HepG2 (cell line): Measurements from ENCODE around the gene SH2D1B. TPM values are rescaled to one million over a fixed set of nuclear protein-coding genes. Genes with fewer than 3 reads are reported as not detected.

Experiments used
- ATAC-seq: fragments of 200-7000 bp; cut with Tn5 transposase; 3 replicates; pipeline ENCODE4 v1.9.1; 2020; ENCODE audit warnings: mild to moderate bottlenecking, moderate library complexity
- BruUV-seq: library from RNA; stranded (reverse); fragments of 400-500 nt; replicated peaks from 2 replicates; lab custom pipeline; 2021; lab: Mats Ljungman, UMichigan
- CTCF ChIA-PET: fragments of 300-600 bp; formaldehyde crosslinking; extraction: SDS; loops from one replicate; lab custom pipeline; 2021; ENCODE audit warnings: low total read pairs, inconsistent platforms, low intra/inter-chr PET ratio; lab: Yijun Ruan, JAX
- POLR2A ChIA-PET: fragments of 350-600 bp; sonication (Branson Sonifier 250); formaldehyde crosslinking; loops from one replicate; lab custom pipeline; 2020; ENCODE audit warnings: antibody characterized with exemption, inconsistent platforms; lab: Yijun Ruan, JAX
- DNase-seq: peaks from one replicate; pipeline ENCODE4 v3.0.0-alpha.2; 2015; ENCODE audit warnings: low spot score
- FAIRE-seq: peaks from 3 replicates; lab custom pipeline; 2011; peaks lifted over from hg19 to GRCh38; lab: Jason Lieb, UNC
- H2AFZ ChIP-seq: one replicate; pipeline ENCODE4 v1.6.1; 2011; ENCODE audit warnings: low read length, inconsistent platforms
- H3K27ac ChIP-seq: fragments of 300-600 bp; 3 replicates; pipeline ENCODE4 v1.8.0; 2011; ENCODE audit warnings: mixed run types, mild to moderate bottlenecking, mixed read lengths, low read length, inconsistent platforms; ENCODE audit not compliant: insufficient read depth; ENCODE audit errors: extremely low read length
- H3K27me3 ChIP-seq, 2 experiments: fragments of 200-600 bp in 1 of 2; 2 replicates in 1 of 2; 3 replicates in 1 of 2; pipeline versions ENCODE4 v1.6.0 to v1.8.0; 2011; ENCODE audit warnings: low read length in 2 of 2, mild to moderate bottlenecking in 2 of 2, moderate library complexity in 2 of 2, inconsistent platforms in 1 of 2; ENCODE audit not compliant: insufficient read depth in 2 of 2, control insufficient read depth in 1 of 2
- H3K36me3 ChIP-seq, 2 experiments: fragments of 200-600 bp in 1 of 2; replicated peaks in 1 of 2; 2 replicates in 1 of 2; 3 replicates in 1 of 2; pipeline versions ENCODE4 v1.5.1 to v1.8.0; 2011; ENCODE audit warnings: low read length in 2 of 2, inconsistent platforms in 1 of 2; ENCODE audit not compliant: insufficient read depth in 2 of 2, control insufficient read depth in 1 of 2
- H3K4me1 ChIP-seq: 2 replicates; pipeline ENCODE4 v1.5.1; 2012; ENCODE audit warnings: low read length, inconsistent platforms; ENCODE audit not compliant: insufficient read depth
- H3K4me2 ChIP-seq: 2 replicates; pipeline ENCODE4 v1.6.0; 2011; ENCODE audit warnings: low read depth, low read length, inconsistent platforms
- H3K4me3 ChIP-seq, 3 experiments: fragments of 200-600 bp in 1 of 3; sonication (generic), shearing (Covaris generic) in 1 of 3; replicated peaks in 1 of 3; 2 replicates each; pipeline ENCODE4 v1.5.1; 2011 to 2016; ENCODE audit warnings: low read length in 3 of 3, inconsistent platforms in 2 of 3, low read depth in 2 of 3, mild to moderate bottlenecking in 2 of 3, control low read depth in 1 of 3, mixed read lengths in 1 of 3; ENCODE audit not compliant: insufficient read depth in 1 of 3
- H3K79me2 ChIP-seq: one replicate; pipeline ENCODE4 v1.6.1; 2011; ENCODE audit warnings: low read length, inconsistent platforms; ENCODE audit not compliant: insufficient read depth
- H3K9ac ChIP-seq: 2 replicates; pipeline ENCODE4 v1.6.0; 2011; ENCODE audit warnings: mild to moderate bottlenecking, low read depth, low read length, inconsistent platforms; ENCODE audit not compliant: insufficient read depth
- H3K9me3 ChIP-seq: 2 replicates; pipeline ENCODE4 v1.5.1; 2012; ENCODE audit warnings: mild to moderate bottlenecking, low read length
- H4K20me1 ChIP-seq: 2 replicates; pipeline ENCODE4 v1.6.0; 2011; ENCODE audit warnings: inconsistent platforms, mild to moderate bottlenecking, low read length, moderate library complexity; ENCODE audit not compliant: insufficient read depth
- BORCS8-MEF2B ChIP-seq: sonication (generic); formaldehyde crosslinking; IDR thresholded peaks from 2 replicates; pipeline ENCODE4 v1.8.0; 2022; ENCODE audit warnings: mild to moderate bottlenecking, missing genetic modification reagents
- CEBPB ChIP-seq: IDR thresholded peaks from 2 replicates; pipeline ENCODE4 v1.6.1; 2011; ENCODE audit warnings: low read depth, low read length, improper control_type of control experiment, borderline replicate concordance
- E2F5 ChIP-seq: sonication (generic); formaldehyde crosslinking; conservative IDR thresholded peaks from 2 replicates; pipeline ENCODE4 v1.4.0; 2020; ENCODE audit warnings: missing genetic modification reagents
- ERF ChIP-seq: IDR thresholded peaks from 2 replicates; pipeline ENCODE4 v1.6.1; 2018; ENCODE audit warnings: missing biosample characterization, missing genetic modification reagents
- HOXA5 ChIP-seq: sonication (generic); formaldehyde crosslinking; IDR thresholded peaks from 2 replicates; pipeline ENCODE4 v1.4.0; 2020; ENCODE audit warnings: missing genetic modification reagents
- IRF9 ChIP-seq: sonication (generic); formaldehyde crosslinking; IDR thresholded peaks from 2 replicates; pipeline ENCODE4 v1.8.0; 2022; ENCODE audit warnings: missing genetic modification reagents, mild to moderate bottlenecking, borderline replicate concordance
- NFIB ChIP-seq: sonication (generic); formaldehyde crosslinking; IDR thresholded peaks from 2 replicates; pipeline ENCODE4 v1.9.0; 2021; ENCODE audit warnings: missing genetic modification reagents, mild to moderate bottlenecking, borderline replicate concordance
- SRSF4 ChIP-seq: fragments of 200-400 bp; formaldehyde crosslinking; IDR thresholded peaks from one replicate; pipeline ENCODE4 v1.6.1; 2018; ENCODE audit warnings: mild to moderate bottlenecking, low read depth, low read length, moderate library complexity; ENCODE audit not compliant: poor library complexity, severe bottlenecking
- TCF7L2 ChIP-seq: IDR thresholded peaks from 2 replicates; pipeline ENCODE4 v1.6.1; 2011; ENCODE audit warnings: mild to moderate bottlenecking, low read depth, low read length, moderate library complexity
- ZBTB7B ChIP-seq: sonication (generic); formaldehyde crosslinking; IDR thresholded peaks from 2 replicates; pipeline ENCODE4 v1.4.0; 2020; ENCODE audit warnings: missing genetic modification reagents
- ZNF263 ChIP-seq: sonication (generic); formaldehyde crosslinking; IDR thresholded peaks from 2 replicates; pipeline ENCODE4 v1.4.0; 2020; ENCODE audit warnings: missing genetic modification reagents
- ZNF589 ChIP-seq: sonication (generic); formaldehyde crosslinking; conservative IDR thresholded peaks from 2 replicates; pipeline ENCODE4 v1.8.0; 2022; ENCODE audit warnings: mild to moderate bottlenecking, moderate library complexity, missing genetic modification reagents
- ZNF710 ChIP-seq: sonication (generic); formaldehyde crosslinking; IDR thresholded peaks from 2 replicates; pipeline ENCODE4 v1.5.0; 2020; ENCODE audit warnings: mild to moderate bottlenecking, missing genetic modification reagents, borderline replicate concordance
- WGBS: methylation state at CpG from one replicate; pipeline ENCODE4 v1.1.6; 2017; ENCODE audit warnings: low lambda C conversion rate; 5-methylcytosine and 5-hydroxymethylcytosine counted together
- in situ Hi-C: cut with HindIII; loops from 2 replicates; pipeline ENCODE4 v1.10.0; 2017; ENCODE audit warnings: low pct_unique_long_range_greater_than_20kb; ENCODE audit not compliant: extremely low pct_ligation_motif_present
- intact Hi-C: fragments of 100-400 bp; cut with micrococcal nuclease; formaldehyde crosslinking; loops from one replicate; pipeline ENCODE4 v1.10.0; 2022; ENCODE audit not compliant: unreplicated experiment
- polyA plus RNA-seq, 8 experiments: library from polyadenylated mRNA; depleted of rRNA in 3 of 8; stranded (reverse) in 7 of 8; unstranded in 1 of 8; fragments of >200 nt; fragmentation: Illumina TruSeq in 4 of 8; extraction: Trizol in 4 of 8; gene quantifications; 2 replicates each; pipeline versions ENCODE4 v1.2.1 to v1.2.3, GENCODE V29; 2011 to 2016; ENCODE audit warnings: low read depth in 4 of 8, missing spikeins in 1 of 8, mixed read lengths in 1 of 8; ENCODE audit not compliant: insufficient read depth in 1 of 8
- total RNA-seq, 5 experiments: library from RNA; depleted of rRNA; stranded (reverse); fragments of >200 nt; fragmentation: Illumina TruSeq; extraction: Trizol; gene quantifications; 2 replicates each; pipeline ENCODE4 v1.2.3, GENCODE V29; 2016; ENCODE audit warnings: low read depth in 1 of 5
- TF ChIP-seq, protein P1 (sequence below): sonication (generic); formaldehyde crosslinking; conservative IDR thresholded peaks from 2 replicates; pipeline ENCODE4 v1.8.0; 2022; ENCODE audit warnings: low read depth, missing genetic modification reagents
- TF ChIP-seq, protein P2 (sequence below): sonication (generic); formaldehyde crosslinking; IDR thresholded peaks from 2 replicates; pipeline ENCODE4 v1.8.1; 2022; ENCODE audit warnings: low read depth, mild to moderate bottlenecking, missing genetic modification reagents

The SH2D1B gene
- total and polyA plus RNA-seq, 2 of the 13 experiments (the other 11 are each of a cell fraction or from before 2014, with no cell fraction given) = not detected

DNA sequence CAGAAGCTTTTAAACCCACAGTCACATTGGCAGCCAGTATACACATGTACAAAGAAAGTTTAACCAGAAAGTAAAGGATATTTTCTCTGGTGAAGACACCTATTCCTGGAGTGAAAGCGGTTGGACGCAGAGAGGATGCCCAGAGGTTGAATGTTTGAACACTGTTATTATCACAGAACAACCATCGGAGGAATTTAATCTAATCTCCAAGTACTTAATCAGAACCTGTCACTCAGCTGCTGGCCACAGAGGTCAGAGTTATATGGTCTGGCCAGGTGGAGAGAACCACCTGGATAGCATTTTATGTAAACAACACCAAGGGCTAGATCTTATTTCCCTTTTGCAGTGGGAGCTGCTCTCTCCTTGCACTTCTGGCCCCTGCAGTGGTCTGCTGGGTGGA lies 64.7 kb downstream of the SH2D1B start:
- no peak overlapping the region for H3K4me2 ChIP-seq
- no peaks in the 10 kb centered on the region for H3K79me2 ChIP-seq
- H3K36me3 ChIP-seq = peaks cover 6 to 18% of the 10 kb centered on the region in 2 experiments; a peak in 4 of 5 replicates
- DNase-seq (no peak), ATAC-seq (no peak), FAIRE-seq (no peak)
- no peaks in the 10 kb centered on the region for H3K27me3 ChIP-seq
- H3K27ac ChIP-seq = no peak overlapping the region
- intact Hi-C loops = no loop called here
- H2AFZ ChIP-seq = no peak overlapping the region
- no peak overlapping the region for H3K9ac ChIP-seq
- H3K4me3 ChIP-seq = no peak overlapping the region
- in situ Hi-C loops = no loop called here
- H4K20me1 ChIP-seq = no peaks in the 10 kb centered on the region
- H3K4me1 ChIP-seq = no peaks in the 10 kb centered on the region
- ChIA-PET POLR2A (no interaction called here), CTCF (no interaction called here)
- 65% methylated on average over 3 of the region's 3 CpGs for WGBS
- no peaks in the 10 kb centered on the region for H3K9me3 ChIP-seq
- no TSS peak for BruUV-seq
- TF ChIP-seq BORCS8-MEF2B (no peak), E2F5 (CRISPR knock-in tag) (no peak), CEBPB (no peak), TCF7L2 (no peak), ZNF710 (CRISPR knock-in tag) (no peak), NFIB (CRISPR knock-in tag) (no peak), SRSF4 (no peak), IRF9 (CRISPR knock-in tag) (no peak), ZBTB7B (CRISPR knock-in tag) (no peak), ERF (CRISPR knock-in tag) (no peak), ZNF263 (CRISPR knock-in tag) (no peak), HOXA5 (CRISPR knock-in tag) (no peak), ZNF589 (no peak)
- TF ChIP-seq, protein P1, sequence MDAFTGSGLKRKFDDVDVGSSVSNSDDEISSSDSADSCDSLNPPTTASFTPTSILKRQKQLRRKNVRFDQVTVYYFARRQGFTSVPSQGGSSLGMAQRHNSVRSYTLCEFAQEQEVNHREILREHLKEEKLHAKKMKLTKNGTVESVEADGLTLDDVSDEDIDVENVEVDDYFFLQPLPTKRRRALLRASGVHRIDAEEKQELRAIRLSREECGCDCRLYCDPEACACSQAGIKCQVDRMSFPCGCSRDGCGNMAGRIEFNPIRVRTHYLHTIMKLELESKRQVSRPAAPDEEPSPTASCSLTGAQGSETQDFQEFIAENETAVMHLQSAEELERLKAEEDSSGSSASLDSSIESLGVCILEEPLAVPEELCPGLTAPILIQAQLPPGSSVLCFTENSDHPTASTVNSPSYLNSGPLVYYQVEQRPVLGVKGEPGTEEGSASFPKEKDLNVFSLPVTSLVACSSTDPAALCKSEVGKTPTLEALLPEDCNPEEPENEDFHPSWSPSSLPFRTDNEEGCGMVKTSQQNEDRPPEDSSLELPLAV (CRISPR knock-in tag) = no peak
- TF ChIP-seq, protein P2, sequence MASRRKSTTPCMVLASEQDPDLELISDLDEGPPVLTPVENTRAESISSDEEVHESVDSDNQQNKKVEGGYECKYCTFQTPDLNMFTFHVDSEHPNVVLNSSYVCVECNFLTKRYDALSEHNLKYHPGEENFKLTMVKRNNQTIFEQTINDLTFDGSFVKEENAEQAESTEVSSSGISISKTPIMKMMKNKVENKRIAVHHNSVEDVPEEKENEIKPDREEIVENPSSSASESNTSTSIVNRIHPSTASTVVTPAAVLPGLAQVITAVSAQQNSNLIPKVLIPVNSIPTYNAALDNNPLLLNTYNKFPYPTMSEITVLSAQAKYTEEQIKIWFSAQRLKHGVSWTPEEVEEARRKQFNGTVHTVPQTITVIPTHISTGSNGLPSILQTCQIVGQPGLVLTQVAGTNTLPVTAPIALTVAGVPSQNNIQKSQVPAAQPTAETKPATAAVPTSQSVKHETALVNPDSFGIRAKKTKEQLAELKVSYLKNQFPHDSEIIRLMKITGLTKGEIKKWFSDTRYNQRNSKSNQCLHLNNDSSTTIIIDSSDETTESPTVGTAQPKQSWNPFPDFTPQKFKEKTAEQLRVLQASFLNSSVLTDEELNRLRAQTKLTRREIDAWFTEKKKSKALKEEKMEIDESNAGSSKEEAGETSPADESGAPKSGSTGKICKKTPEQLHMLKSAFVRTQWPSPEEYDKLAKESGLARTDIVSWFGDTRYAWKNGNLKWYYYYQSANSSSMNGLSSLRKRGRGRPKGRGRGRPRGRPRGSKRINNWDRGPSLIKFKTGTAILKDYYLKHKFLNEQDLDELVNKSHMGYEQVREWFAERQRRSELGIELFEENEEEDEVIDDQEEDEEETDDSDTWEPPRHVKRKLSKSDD = no peak
